ENCODE data around the gene DLD.
"Not testable (repeated sequence)": the region's sequence is repeated elsewhere in the genome, so short reads cannot be mapped to it uniquely, and the experiment has no call there.

DLD gene

DNA sequence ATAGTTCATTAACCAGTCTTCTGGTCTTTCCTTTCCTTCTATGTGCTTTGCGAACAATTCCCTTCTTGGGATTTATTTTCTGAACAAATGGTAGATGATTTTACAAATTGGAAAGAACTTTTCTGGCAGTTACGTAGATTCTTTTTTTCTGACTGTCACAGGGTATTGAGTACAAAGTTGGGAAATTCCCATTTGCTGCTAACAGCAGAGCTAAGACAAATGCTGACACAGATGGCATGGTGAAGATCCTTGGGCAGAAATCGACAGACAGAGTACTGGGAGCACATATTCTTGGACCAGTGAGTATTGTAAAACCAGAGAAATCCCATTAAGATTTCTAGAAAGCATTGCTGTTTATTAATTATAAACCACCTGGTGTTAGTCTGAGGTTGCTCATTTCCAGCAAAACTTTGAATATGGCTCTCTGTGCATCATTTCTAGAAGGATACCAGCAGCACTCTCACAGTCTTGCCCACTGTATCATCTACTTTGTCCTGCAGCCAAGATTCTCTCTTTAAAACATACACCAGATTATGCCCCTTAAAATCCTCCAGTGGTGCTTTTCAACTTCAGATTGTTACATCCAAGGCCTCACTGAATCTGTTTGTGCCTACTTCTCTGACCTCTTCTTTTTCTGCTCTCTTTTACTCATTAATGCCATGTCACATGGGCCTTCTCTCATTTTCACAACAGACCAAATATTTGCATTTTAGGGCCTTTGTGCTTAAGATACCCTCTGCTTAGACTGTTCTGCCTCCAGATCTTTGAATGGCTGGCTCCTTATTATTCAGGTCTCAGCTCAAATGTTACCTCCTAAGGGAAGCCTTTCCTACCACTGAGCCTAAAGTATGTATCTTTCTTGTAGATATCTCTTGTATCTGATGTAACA, 27.0 kb downstream of the DLD start:
- no peak for DNase-seq

- DNase-seq = no peak
Observed at GRCh38 chr7:107918948-107919347, 28.0 kb downstream of the DLD start.

DNA sequence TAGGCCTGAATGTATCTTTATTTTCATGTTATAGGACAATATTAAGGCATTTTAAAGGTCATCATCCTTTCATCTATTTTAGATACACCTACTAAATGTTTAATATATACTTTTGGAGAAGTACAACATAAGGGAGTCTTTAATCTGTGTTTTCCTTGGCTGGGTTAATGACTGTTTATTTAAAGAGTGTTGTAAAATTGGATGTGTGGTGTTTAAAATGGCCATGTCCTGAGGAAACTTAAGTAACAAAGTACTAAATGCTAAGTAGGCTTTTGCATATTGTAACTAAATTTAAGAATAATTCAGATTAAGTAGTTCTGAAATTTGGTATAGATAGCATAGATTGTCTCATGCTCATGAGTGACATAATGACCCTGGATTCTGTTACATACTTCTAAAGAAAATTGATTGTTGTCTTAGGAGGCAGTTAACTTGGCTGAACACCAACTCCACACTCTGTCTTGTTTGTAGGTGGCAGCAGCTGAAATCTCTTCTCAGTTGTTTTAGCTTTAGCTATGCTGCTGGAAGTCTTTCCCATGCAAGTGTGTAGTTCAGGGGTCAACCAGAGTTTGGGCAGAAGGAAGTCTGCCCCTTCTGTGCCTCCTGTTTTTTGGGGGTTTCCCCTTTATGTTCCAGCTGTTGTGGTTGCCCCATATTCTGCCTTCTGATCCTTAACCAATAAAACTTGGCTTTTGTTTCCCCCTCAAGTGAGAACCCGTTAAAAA, 29.2 kb downstream of the DLD start:
- no peak for DNase-seq

DNA sequence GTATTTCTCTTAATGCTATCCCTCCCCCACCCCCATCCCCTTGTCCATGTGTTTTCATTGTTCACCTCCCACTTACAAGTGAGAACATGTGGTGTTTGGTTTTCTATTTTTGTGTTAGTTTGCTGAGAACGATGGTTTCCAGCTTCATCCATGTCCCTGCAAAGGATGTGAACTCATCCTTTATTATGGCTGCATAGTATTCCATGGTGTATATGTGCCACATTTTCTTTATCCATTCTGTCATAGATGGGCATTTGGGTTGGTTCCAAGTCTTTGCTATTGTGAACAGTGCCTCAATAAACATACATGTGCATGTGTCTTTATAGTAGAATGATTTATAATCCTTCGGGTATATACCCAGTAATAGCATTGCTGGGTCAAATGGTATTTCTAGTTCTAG, 30.8 kb downstream of the DLD start:
- DNase-seq = not testable (repeated sequence)

- no peak for DNase-seq
Observed at GRCh38 chr7:107922886-107923285, 31.9 kb downstream of the DLD start.

GRCh38 chr7:107924841-107925504, 34.0 kb downstream of the DLD start:
- DNase-seq = no peak

DNA sequence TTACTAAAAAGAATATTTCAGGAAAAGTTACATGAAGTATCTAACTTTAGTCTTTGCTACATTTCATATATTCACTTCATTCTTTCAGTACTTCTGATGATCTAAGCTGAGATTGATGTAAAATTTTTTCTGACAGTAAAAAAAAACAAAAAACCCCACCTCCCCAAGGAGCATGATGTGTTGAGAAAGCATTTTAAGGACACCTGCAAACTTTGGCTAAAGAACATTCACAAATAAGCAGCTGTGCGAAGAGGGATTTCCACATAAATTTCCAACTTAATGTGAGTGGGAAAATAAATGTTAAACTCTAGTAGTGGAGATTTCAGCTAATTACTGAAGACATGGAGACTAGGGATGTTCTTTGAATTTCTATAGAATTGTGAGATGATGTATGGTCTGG, 35.5 kb downstream of the DLD start:
- no peak for DNase-seq

- no peak for DNase-seq
Observed at GRCh38 chr7:107931740-107932515, 40.9 kb downstream of the DLD start.

DNA sequence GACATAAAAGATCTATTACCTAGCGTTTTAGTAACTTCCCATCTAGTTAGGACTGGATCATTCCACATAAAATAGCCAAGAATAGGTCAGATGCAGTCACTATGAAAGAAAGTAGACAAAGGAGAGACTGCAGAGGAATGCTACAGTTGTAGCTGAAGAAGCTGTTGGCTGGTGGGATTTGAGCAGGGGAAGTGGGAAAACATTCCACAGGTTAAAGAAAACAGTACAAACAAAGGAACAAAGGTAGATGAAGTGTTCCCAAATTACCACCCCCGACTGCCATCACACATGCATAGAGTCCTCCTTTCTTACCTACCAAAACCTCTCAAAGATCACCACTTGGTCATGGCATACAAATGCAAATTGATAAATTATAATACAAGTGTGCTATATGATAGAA, 41.8 kb downstream of the DLD start:
- no peak for DNase-seq

- no peak for DNase-seq
Observed at GRCh38 chr7:107933386-107934013, 42.5 kb downstream of the DLD start.

GRCh38 chr7:107934991-107935770, 44.2 kb downstream of the DLD start:
- DNase-seq = no peak

GRCh38 chr7:107936312-107936711, 45.3 kb downstream of the DLD start:
- DNase-seq = no peak

GRCh38 chr7:107937531-107937930, 46.5 kb downstream of the DLD start:
- DNase-seq = no peak

DNA sequence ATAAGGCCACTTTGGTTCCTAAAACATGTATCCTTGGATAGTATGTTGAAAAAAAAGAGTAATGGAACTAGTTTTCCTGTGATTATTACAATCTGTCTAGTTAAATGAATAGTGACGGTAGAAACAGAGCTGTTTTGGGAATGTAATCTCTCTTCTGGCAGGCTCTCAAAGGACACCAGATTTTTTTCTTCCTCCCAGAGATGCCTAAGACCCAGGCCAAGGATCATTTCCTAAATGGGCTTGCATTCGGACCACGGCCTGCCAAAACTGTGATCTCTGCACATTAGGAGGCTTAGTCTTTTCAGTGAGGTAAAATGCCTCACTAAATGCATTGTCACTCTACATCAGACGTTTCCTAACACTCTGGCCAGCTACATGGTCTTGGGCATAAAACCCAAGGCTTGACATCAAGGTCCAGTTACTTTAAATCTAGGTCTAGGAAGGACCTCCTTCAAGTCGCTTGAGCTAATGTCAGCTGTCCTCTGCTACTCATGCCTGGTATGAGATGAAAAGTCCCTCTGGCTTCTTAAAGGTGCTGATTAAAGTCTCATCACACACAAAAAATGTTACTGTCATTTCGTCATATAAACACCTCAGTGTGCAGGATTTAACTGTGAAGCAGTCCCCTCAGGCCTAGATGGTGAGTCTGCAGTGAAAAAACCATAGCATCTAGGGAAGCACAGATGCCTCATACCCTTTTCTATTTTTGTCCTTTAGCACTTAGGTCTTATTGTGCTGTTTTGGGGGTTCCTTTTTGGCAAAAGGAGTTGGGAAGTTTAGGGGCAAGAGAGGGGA, 47.7 kb downstream of the DLD start:
- DNase-seq = no peak

DNA sequence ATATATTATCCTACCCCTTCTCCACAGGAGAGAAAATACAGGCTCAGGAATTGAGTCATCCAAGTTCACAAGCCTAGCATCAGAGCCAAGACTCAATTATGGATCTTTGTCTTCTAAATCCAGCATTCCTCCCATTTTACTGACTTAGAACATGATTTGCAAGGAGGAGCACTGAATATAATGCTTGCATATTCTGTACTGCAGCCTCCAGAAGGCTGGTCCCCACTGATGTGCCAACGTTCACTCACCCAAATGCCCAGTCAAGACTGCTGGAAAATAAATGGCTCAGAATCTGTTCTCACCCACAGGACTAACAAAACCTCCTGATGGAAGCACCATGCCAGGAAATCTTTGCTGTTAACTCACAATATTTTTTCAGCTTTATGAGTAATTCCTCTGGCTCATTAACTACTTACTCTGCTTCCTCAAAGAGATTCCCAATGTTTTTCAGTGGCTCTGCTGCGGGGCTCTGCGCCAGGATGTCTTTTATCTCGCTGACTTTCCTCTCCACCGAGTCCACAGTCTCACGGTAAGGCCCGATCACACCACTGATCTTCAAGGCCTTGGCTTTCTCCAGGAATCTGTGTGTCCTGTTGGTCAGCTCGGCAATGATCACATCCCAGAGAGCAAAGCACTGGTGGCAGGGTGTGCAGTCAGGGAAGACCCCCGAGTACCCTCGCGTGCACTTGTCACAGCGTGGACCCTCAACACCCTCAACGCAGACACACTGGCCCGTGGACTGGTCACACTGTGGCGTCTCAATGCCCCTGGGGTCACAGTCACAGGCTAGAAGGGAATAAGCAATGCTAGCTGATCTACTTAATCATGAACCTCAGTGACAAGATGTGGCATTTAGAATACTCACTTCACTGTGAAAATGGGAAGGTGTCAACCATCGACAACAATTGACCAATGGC, 48.8 kb downstream of the DLD start:
- DNase-seq = no peak

GRCh38 chr7:107940951-107941350, 50.0 kb downstream of the DLD start:
- DNase-seq = no peak

DNA sequence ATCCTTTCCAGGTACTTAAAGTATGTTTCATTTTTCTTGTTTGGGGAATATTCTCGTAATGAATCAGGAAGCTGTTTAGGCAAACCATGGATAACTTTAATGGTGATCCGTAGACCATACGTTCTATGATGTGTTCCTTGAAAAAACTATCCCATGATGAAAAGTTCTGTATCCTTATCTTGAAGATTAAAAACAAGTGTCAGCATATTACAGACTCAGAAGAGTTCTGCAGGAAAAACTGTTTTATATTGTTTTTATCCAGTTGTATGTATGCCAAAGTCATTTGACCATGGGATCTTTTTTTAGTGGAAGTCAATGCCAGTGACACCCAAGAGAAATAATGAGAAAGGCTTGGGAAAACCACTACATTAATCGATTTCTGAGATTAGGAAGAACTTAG, 52.0 kb downstream of the DLD start:
- DNase-seq = no peak

DNA sequence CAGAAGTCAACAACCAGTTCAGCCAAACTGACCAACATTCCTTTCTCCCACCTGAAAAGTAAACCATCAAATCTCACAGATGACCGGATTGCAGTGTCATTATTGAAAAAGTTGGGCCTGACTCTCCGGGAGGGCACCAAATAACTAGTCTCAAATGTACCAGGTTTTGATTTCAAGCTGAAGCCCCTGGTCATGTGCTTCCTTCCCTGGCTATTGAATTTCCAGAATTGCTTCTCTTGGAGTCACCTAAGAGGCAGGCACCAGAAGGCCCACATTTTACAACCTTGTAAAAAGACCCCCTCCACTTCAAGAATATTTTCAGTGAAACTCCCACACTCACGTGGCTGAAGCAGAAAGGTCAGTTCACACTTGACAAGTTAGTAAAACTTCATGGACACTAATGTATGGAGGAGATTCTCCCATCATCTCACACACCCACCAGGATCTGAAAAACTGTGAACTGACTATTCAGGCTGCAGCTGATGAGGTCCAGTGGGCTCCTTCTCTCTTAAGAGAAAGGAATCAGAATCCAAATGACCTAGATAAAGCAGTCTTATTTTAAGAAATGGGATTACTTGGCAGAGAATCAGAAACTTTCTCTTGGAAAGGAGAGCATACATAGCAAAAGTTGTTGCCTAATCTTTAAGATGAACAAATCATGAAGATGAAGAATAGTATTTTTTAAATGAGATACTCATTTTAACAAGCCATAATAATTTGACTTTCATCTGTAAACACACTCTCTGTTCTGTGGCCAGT, 53.6 kb downstream of the DLD start:
- no peak for DNase-seq

- DNase-seq = no peak
Observed at GRCh38 chr7:107945332-107945731, 54.3 kb downstream of the DLD start.

Measured in NCI-H345 (cell line).